ENCODE measurements around the gene FBLIM1.

DNA sequence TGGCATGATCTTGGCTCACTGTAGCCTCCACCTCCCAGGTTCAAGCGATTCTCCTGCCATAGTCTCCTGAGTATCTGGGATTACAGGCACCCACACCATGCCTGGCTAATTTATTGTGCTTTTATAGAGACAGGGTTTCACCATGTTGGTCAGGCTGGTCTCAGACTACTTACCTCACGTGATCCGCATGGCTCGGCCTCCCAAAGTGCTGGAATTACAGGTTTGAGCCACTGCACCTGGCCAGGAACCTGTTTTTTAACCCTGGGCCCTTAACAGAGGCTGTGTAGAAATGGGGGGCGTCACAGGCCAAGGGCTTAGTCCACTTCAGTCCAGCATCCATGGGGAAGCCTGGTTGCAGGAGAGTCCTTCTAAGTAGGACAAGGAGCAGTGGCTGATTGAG lies 9.3 kb downstream of the FBLIM1 start:
- TF ChIP-seq SP2 (tag by site-specific recombination; IDR thresholded peaks at IDR 0.05): no peak
- TF ChIP-seq, protein P1, sequence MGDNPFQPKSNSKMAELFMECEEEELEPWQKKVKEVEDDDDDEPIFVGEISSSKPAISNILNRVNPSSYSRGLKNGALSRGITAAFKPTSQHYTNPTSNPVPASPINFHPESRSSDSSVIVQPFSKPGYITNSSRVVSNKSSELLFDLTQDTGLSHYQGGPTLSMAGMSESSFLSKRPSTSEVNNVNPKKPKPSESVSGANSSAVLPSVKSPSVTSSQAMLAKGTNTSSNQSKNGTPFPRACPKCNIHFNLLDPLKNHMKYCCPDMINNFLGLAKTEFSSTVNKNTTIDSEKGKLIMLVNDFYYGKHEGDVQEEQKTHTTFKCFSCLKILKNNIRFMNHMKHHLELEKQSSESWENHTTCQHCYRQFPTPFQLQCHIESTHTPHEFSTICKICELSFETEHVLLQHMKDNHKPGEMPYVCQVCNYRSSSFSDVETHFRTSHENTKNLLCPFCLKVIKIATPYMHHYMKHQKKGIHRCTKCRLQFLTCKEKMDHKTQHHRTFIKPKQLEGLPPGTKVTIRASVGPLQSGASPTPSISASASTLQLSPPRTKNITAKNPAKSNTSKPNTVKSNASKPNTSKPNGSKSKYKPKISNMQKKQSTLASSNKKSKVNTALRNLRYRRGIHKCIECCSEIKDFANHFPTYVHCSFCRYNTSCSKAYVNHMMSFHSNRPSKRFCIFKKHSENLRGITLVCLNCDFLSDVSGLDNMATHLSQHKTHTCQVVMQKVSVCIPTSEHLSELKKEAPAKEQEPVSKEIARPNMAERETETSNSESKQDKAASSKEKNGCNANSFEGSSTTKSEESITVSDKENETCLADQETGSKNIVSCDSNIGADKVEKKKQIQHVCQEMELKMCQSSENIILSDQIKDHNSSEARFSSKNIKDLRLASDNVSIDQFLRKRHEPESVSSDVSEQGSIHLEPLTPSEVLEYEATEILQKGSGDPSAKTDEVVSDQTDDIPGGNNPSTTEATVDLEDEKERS (tag by site-specific recombination; IDR thresholded peaks at IDR 0.05): no peak
- no peak for TF ChIP-seq ZNF140 (tag by site-specific recombination; IDR thresholded peaks at IDR 0.05)
- TF ChIP-seq ZNF138 (tag by site-specific recombination; IDR thresholded peaks at IDR 0.05; ENCODE audit: borderline replicate concordance): no peak
- TF ChIP-seq, protein P2, sequence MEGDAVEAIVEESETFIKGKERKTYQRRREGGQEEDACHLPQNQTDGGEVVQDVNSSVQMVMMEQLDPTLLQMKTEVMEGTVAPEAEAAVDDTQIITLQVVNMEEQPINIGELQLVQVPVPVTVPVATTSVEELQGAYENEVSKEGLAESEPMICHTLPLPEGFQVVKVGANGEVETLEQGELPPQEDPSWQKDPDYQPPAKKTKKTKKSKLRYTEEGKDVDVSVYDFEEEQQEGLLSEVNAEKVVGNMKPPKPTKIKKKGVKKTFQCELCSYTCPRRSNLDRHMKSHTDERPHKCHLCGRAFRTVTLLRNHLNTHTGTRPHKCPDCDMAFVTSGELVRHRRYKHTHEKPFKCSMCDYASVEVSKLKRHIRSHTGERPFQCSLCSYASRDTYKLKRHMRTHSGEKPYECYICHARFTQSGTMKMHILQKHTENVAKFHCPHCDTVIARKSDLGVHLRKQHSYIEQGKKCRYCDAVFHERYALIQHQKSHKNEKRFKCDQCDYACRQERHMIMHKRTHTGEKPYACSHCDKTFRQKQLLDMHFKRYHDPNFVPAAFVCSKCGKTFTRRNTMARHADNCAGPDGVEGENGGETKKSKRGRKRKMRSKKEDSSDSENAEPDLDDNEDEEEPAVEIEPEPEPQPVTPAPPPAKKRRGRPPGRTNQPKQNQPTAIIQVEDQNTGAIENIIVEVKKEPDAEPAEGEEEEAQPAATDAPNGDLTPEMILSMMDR (tag by site-specific recombination; IDR thresholded peaks at IDR 0.05): no peak
- TF ChIP-seq, protein P3, sequence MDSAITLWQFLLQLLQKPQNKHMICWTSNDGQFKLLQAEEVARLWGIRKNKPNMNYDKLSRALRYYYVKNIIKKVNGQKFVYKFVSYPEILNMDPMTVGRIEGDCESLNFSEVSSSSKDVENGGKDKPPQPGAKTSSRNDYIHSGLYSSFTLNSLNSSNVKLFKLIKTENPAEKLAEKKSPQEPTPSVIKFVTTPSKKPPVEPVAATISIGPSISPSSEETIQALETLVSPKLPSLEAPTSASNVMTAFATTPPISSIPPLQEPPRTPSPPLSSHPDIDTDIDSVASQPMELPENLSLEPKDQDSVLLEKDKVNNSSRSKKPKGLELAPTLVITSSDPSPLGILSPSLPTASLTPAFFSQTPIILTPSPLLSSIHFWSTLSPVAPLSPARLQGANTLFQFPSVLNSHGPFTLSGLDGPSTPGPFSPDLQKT (IDR thresholded peaks at IDR 0.05; ENCODE audit: borderline replicate concordance, low read depth, low read length): no peak
- no peak for TF ChIP-seq ZNF24 (tag by site-specific recombination; IDR thresholded peaks at IDR 0.05)
- TF ChIP-seq KLF9 (tag by site-specific recombination; IDR thresholded peaks at IDR 0.05; ENCODE audit: low read depth): no peak
- TF ChIP-seq ZNF777 (tag by site-specific recombination; IDR thresholded peaks at IDR 0.05; ENCODE audit: borderline replicate concordance): no peak
- TF ChIP-seq, protein P4, sequence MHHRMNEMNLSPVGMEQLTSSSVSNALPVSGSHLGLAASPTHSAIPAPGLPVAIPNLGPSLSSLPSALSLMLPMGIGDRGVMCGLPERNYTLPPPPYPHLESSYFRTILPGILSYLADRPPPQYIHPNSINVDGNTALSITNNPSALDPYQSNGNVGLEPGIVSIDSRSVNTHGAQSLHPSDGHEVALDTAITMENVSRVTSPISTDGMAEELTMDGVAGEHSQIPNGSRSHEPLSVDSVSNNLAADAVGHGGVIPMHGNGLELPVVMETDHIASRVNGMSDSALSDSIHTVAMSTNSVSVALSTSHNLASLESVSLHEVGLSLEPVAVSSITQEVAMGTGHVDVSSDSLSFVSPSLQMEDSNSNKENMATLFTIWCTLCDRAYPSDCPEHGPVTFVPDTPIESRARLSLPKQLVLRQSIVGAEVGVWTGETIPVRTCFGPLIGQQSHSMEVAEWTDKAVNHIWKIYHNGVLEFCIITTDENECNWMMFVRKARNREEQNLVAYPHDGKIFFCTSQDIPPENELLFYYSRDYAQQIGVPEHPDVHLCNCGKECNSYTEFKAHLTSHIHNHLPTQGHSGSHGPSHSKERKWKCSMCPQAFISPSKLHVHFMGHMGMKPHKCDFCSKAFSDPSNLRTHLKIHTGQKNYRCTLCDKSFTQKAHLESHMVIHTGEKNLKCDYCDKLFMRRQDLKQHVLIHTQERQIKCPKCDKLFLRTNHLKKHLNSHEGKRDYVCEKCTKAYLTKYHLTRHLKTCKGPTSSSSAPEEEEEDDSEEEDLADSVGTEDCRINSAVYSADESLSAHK (tag by site-specific recombination; IDR thresholded peaks at IDR 0.05): no peak
- no peak for TF ChIP-seq ZNF391 (tag by site-specific recombination; IDR thresholded peaks at IDR 0.05; ENCODE audit: borderline replicate concordance, low read depth)
- no peak for TF ChIP-seq ZNF830 (tag by site-specific recombination; IDR thresholded peaks at IDR 0.05; ENCODE audit: low read depth)
- TF ChIP-seq ZNF174 (tag by site-specific recombination; IDR thresholded peaks at IDR 0.05): no peak
- TF ChIP-seq, protein P5, sequence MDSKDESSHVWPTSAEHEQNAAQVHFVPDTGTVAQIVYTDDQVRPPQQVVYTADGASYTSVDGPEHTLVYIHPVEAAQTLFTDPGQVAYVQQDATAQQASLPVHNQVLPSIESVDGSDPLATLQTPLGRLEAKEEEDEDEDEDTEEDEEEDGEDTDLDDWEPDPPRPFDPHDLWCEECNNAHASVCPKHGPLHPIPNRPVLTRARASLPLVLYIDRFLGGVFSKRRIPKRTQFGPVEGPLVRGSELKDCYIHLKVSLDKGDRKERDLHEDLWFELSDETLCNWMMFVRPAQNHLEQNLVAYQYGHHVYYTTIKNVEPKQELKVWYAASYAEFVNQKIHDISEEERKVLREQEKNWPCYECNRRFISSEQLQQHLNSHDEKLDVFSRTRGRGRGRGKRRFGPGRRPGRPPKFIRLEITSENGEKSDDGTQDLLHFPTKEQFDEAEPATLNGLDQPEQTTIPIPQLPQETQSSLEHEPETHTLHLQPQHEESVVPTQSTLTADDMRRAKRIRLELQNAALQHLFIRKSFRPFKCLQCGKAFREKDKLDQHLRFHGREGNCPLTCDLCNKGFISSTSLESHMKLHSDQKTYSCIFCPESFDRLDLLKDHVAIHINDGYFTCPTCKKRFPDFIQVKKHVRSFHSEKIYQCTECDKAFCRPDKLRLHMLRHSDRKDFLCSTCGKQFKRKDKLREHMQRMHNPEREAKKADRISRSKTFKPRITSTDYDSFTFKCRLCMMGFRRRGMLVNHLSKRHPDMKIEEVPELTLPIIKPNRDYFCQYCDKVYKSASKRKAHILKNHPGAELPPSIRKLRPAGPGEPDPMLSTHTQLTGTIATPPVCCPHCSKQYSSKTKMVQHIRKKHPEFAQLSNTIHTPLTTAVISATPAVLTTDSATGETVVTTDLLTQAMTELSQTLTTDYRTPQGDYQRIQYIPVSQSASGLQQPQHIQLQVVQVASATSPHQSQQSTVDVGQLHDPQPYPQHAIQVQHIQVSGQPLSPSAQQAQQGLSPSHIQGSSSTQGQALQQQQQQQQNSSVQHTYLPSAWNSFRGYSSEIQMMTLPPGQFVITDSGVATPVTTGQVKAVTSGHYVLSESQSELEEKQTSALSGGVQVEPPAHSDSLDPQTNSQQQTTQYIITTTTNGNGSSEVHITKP (tag by site-specific recombination; IDR thresholded peaks at IDR 0.05): no peak

All from HEK293 (cell line).